GM10266 (cell line): ENCODE measurements around the gene PLA1A.

Source experiments
- DNase-seq: peaks from one replicate; pipeline ENCODE4 v3.0.0; 2012; ENCODE audit errors: extremely low spot score
- CTCF ChIP-seq: IDR thresholded peaks from 2 replicates; pipeline ENCODE4 v1.5.1; 2012; ENCODE audit warnings: mild to moderate bottlenecking, low read depth; ENCODE audit not compliant: control insufficient read depth, insufficient read depth; ENCODE audit errors: missing control alignments

Gene PLA1A

GRCh38 chr3:119636249-119636648 lies 38.6 kb downstream of the PLA1A start:
- no peak for TF ChIP-seq CTCF
- DNase-seq, result no peak

GRCh38 chr3:119636891-119637611 lies 39.4 kb downstream of the PLA1A start:
- TF ChIP-seq CTCF, result no peak
- DNase-seq, result no peak

- peak; percentile 17 for DNase-seq
- TF ChIP-seq CTCF, result no peak
These were observed 40.2 kb downstream of the PLA1A start for GRCh38 chr3:119637679-119638477.

- no peak for TF ChIP-seq CTCF
These were observed 42.0 kb downstream of the PLA1A start for GRCh38 chr3:119639494-119640350.

DNA sequence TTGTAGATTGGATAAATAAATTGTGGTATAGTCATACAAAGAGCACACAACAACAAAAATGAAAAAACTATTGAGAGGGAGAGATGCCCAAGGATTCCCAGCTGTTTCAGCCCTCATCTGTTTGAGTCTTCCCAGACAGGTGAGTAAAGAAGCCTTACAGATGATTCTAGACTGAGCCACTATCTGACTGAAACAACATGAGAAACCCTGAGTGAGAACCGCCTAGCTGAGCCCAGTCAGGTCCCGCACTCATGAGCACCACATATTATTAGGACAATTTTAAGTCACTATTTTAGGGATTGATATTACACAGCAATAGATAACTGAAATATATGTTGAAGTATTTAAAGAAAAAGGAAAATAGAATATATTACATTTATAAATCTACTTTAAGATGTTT lies 43.7 kb downstream of the PLA1A start:
- no peak for DNase-seq
- TF ChIP-seq CTCF, result no peak

More at GRCh38 chr3:119639494-119640350, 42.0 kb downstream of the PLA1A start:
- no peak for DNase-seq

GRCh38 chr3:119642746-119643473 lies 45.2 kb downstream of the PLA1A start:
- no peak for DNase-seq
- TF ChIP-seq CTCF, result no peak
